Measurements from ENCODE around the gene RETREG2. TPM values are rescaled to one million over a fixed set of nuclear protein-coding genes. Genes with fewer than 3 reads are reported as not detected.

RETREG2 gene
- polyA plus RNA-seq, 2 of the 4 experiments (the other 2 are of a cell fraction), result 52.8 to 67.5 TPM

GRCh38 chr2:219206328-219207133 lies 28.5 kb downstream of the RETREG2 start, which contains the start of gene ZFAND2B:
Gene ZFAND2B, plus strand, starts transcription at chr2:219206782. Its CDS starts 206 bp downstream, at chr2:219206988.
- ATAC-seq, result peak; percentile 85 to 93
- no peak for FAIRE-seq
- peak within 1 kb of the TSS; percentile 53 for H3K4me3 ChIP-seq
- peaks cover 16% of the 10 kb centered on the region for H3K4me1 ChIP-seq
- 1% methylated on average over 37 of the region's 76 CpGs for WGBS (ENCODE audit: missing lambda C conversion rate)
- peaks cover 3% of the 10 kb centered on the region; the same call in 1 of the 3 replicates for H3K9me3 ChIP-seq
- CTCF ChIA-PET, result interaction anchor here (0.7 to 3.2 kb wide), 14 partner anchors 10 to 330 kb away, joined by 3 to 20 read pairs (median 4); partner anchors contain the start of gene NHEJ1
- TF ChIP-seq FOXS1 (CRISPR knock-in tag; IDR thresholded peaks at IDR 0.05) (no peak), EP300 (IDR thresholded peaks at IDR 0.05) (no peak), BCL3 (IDR thresholded peaks at IDR 0.05) (peak; percentile 72), PHF8 (IDR thresholded peaks at IDR 0.05; ENCODE audit: borderline replicate concordance, low read depth) (peak; percentile 75; the same call in 1 of the 2 replicates), E2F6 (IDR thresholded peaks at IDR 0.05; ENCODE audit: borderline replicate concordance, low read depth) (peak; percentile 63; the same call in 1 of the 2 replicates), BHLHE40 (IDR thresholded peaks at IDR 0.05; ENCODE audit: low read depth, low read length) (no peak), GATA3 (IDR thresholded peaks at IDR 0.05; ENCODE audit: borderline replicate concordance) (peak; percentile 31; the same call in 1 of the 2 replicates), CBX8 (IDR thresholded peaks at IDR 0.05) (no peak), MAX (IDR thresholded peaks at IDR 0.05) (peak; percentile 57; the same call in 1 of the 2 replicates), RAD21 (conservative IDR thresholded peaks at IDR 0.05 in 1 of 2, IDR thresholded peaks at IDR 0.05 in 1 of 2) (no peak), FOSL2 (IDR thresholded peaks at IDR 0.05) (no peak), FOSL2 (CRISPR knock-in tag; IDR thresholded peaks at IDR 0.05) (peak; percentile 55), POLR2A (IDR thresholded peaks at IDR 0.05; ENCODE audit: low read length) (peak; percentile 96), PBX3 (IDR thresholded peaks at IDR 0.05) (peak; percentile 58), TP53 (CRISPR knock-in tag; IDR thresholded peaks at IDR 0.05) (0 out of 2 replicates have a peak, but pooled peaks have one; percentile 58), MAFK (IDR thresholded peaks at IDR 0.05; ENCODE audit: partially characterized antibody) (no peak), JUN (IDR thresholded peaks at IDR 0.05) (peak; percentile 87 to 95), ESRRA (IDR thresholded peaks at IDR 0.05; ENCODE audit: borderline replicate concordance, low read length) (no peak), ATOH8 (CRISPR knock-in tag; IDR thresholded peaks at IDR 0.05; ENCODE audit: low read depth) (peak; percentile 64; the same call in 1 of the 2 replicates), MAZ (IDR thresholded peaks at IDR 0.05; ENCODE audit: borderline replicate concordance, low read depth, low read length) (peak; percentile 61; the same call in 1 of the 2 replicates)
- peak; percentile 89 to 91 for DNase-seq (ENCODE audit: low read depth in 1 of 2, low spot score in 1 of 2)
- POLR2A ChIA-PET, result interaction anchor here (0.6 to 3.9 kb wide), 15 partner anchors 9 to 182 kb away, joined by 3 to 25 read pairs (median 5); partner anchors contain the start of genes ABCB6, ANKZF1, CNPPD1 and DNAJB2
- peak within 1 kb of the TSS; percentile 85 for H3K4me2 ChIP-seq
- H3K27ac ChIP-seq, result peak within 1 kb of the TSS; percentile 95 to 98

All from A549 (cell line).